Panc1 (cell line): ENCODE data around the gene TSKS. TPM values are rescaled to one million over a fixed set of nuclear protein-coding genes. Genes with fewer than 3 reads are reported as not detected.
A peak's percentile ranks its signal among the peaks of the same experiment; 100 is the strongest.

ENCODE experiments used
- ATAC-seq: fragments of 200-7000 bp; cut with Tn5 transposase; 2 replicates; pipeline ENCODE4 v1.9.1; 2020; ENCODE audit warnings: mild to moderate bottlenecking, moderate library complexity
- BruUV-seq: library from RNA; stranded (reverse); fragments of 400-500 nt; replicated peaks from 2 replicates; lab custom pipeline; 2021; lab: Mats Ljungman, UMichigan
- CTCF ChIA-PET: fragments of 300-600 bp; sonication (Branson Sonifier 250); formaldehyde crosslinking; loops from one replicate; lab custom pipeline; 2022; ENCODE audit warnings: antibody characterized with exemption; lab: Charles Lee
- POLR2A ChIA-PET: fragments of 300-600 bp; sonication (Branson Sonifier 250); formaldehyde crosslinking; loops from one replicate; lab custom pipeline; 2022; ENCODE audit warnings: antibody characterized with exemption; lab: Charles Lee
- DNase-seq: peaks from one replicate; pipeline ENCODE4 v3.0.0-alpha.2; 2010; ENCODE audit warnings: low read depth, low spot score
- H3K27ac ChIP-seq: 2 replicates; pipeline ENCODE4 v1.5.1; 2011; ENCODE audit warnings: mild to moderate bottlenecking, low read length, inconsistent platforms
- H3K27me3 ChIP-seq: fragments of 200-500 bp; sonication (Bioruptor generic); 2 replicates; pipeline ENCODE4 v1.6.0; 2014; ENCODE audit warnings: low read length, inconsistent platforms; ENCODE audit not compliant: control insufficient read depth, insufficient read depth
- H3K36me3 ChIP-seq: fragments of 200-500 bp; sonication (Bioruptor generic); 2 replicates; pipeline ENCODE4 v1.5.1; 2014; ENCODE audit warnings: inconsistent platforms, mild to moderate bottlenecking, low read length, moderate library complexity; ENCODE audit not compliant: control insufficient read depth, insufficient read depth
- H3K4me1 ChIP-seq: 2 replicates; pipeline ENCODE4 v1.5.1; 2011; ENCODE audit warnings: inconsistent platforms, mild to moderate bottlenecking, low read length, moderate library complexity; ENCODE audit not compliant: control insufficient read depth, insufficient read depth
- H3K4me3 ChIP-seq, 2 experiments: 2 replicates each; pipeline ENCODE4 v1.5.1; 2011 to 2012; ENCODE audit warnings: low read depth in 2 of 2, low read length in 2 of 2, mild to moderate bottlenecking in 2 of 2, inconsistent platforms in 1 of 2, moderate library complexity in 1 of 2
- H3K9me3 ChIP-seq: fragments of 200-500 bp; sonication (Bioruptor generic); 2 replicates; pipeline ENCODE4 v1.5.1; 2014; ENCODE audit warnings: low read depth, mild to moderate bottlenecking, inconsistent platforms, low read length, moderate library complexity; ENCODE audit not compliant: control insufficient read depth, insufficient read depth
- CTCF ChIP-seq: fragments of 450-650 bp; IDR thresholded peaks from 2 replicates; pipeline ENCODE4 v1.5.1; 2017; ENCODE audit warnings: mild to moderate bottlenecking
- POLR2AphosphoS5 ChIP-seq: IDR thresholded peaks from 2 replicates; pipeline ENCODE4 v1.6.1; 2012; ENCODE audit warnings: mild to moderate bottlenecking, low read depth, low read length, moderate library complexity
- REST ChIP-seq, 2 experiments: IDR thresholded peaks; 2 replicates each; pipeline ENCODE4 v1.6.1; 2011 to 2012; ENCODE audit warnings: low read depth in 2 of 2, control low read depth in 1 of 2, low read length in 1 of 2, mild to moderate bottlenecking in 1 of 2, moderate library complexity in 1 of 2; ENCODE audit not compliant: insufficient read depth in 1 of 2
- SIN3A ChIP-seq: IDR thresholded peaks from 2 replicates; pipeline ENCODE4 v1.6.1; 2012; ENCODE audit warnings: low read depth, mild to moderate bottlenecking, low read length, moderate library complexity, borderline replicate concordance; ENCODE audit not compliant: insufficient read depth
- TCF7L2 ChIP-seq: IDR thresholded peaks from 2 replicates; pipeline ENCODE4 v1.6.1; 2011; ENCODE audit warnings: mild to moderate bottlenecking, low read depth, low read length, inconsistent platforms
- in situ Hi-C: cut with HindIII; loops from 2 replicates; pipeline ENCODE4 v1.10.0; 2016; ENCODE audit warnings: low sequenced_read_pairs, low pct_unique_long_range_greater_than_20kb
- intact Hi-C: fragments of 100-400 bp; cut with micrococcal nuclease; formaldehyde crosslinking; loops from one replicate; pipeline ENCODE4 v1.10.0; 2022; ENCODE audit not compliant: unreplicated experiment
- total RNA-seq: library from RNA; stranded (reverse); gene quantifications from one replicate; pipeline ENCODE4 v1.2.1, GENCODE V29; 2021; ENCODE audit not compliant: unreplicated experiment

TSKS gene
- total RNA-seq, 1 experiment from 2014 or later: not detected

- in situ Hi-C loops (no loop called here), intact Hi-C loops (no loop called here)
These were observed 30.4 kb upstream of the TSKS start for GRCh38 chr19:49793561-49793840.

GRCh38 chr19:49792829-49793560, 29.9 kb upstream of the TSKS start:
- POLR2A ChIA-PET: no interaction called here

More at GRCh38 chr19:49793561-49793840, 30.4 kb upstream of the TSKS start:
- Histone ChIP-seq H3K27me3 (no peaks in the 10 kb centered on the region), H3K9me3 (no peaks in the 10 kb centered on the region), H3K4me1 (no peaks in the 10 kb centered on the region), H3K4me3 (no peak overlapping the region), H3K36me3 (no peaks in the 10 kb centered on the region; the same call in 1 of the 2 replicates), H3K27ac (no peak overlapping the region)
- CTCF ChIA-PET: interaction anchor here (0.6 kb wide), 1 partner anchor 18 kb away, joined by 6 read pairs; no protein-coding TSS in a partner anchor
- POLR2A ChIA-PET: no interaction called here
- ATAC-seq (peak; percentile 52; the same call in 1 of the 2 replicates), DNase-seq (no peak)
- TF ChIP-seq POLR2AphosphoS5 (no peak), SIN3A (no peak), TCF7L2 (no peak), CTCF (no peak), REST (IDR thresholded peaks at IDR 0.05; ENCODE audit: insufficient read depth in 1 of 2, low read depth in 2 of 2, low read length in 1 of 2) (no peak)
- BruUV-seq: no TSS peak

More at GRCh38 chr19:49792829-49793560, 29.9 kb upstream of the TSKS start:
- no peak overlapping the region for H3K4me3 ChIP-seq
- no peaks in the 10 kb centered on the region for H3K9me3 ChIP-seq
- intact Hi-C loops (no loop called here), in situ Hi-C loops (no loop called here)
- no TSS peak for BruUV-seq
- DNase-seq (no peak), ATAC-seq (no peak)
- no peaks in the 10 kb centered on the region; the same call in 1 of the 2 replicates for H3K36me3 ChIP-seq
- H3K27me3 ChIP-seq: no peaks in the 10 kb centered on the region
- no peak overlapping the region for H3K27ac ChIP-seq
- no peaks in the 10 kb centered on the region for H3K4me1 ChIP-seq
- CTCF ChIA-PET: interaction anchor here (0.6 kb wide), 1 partner anchor 18 kb away, joined by 6 read pairs; no protein-coding TSS in a partner anchor
- TF ChIP-seq REST (IDR thresholded peaks at IDR 0.05; ENCODE audit: insufficient read depth in 1 of 2, low read depth in 2 of 2, low read length in 1 of 2) (no peak), SIN3A (no peak), CTCF (no peak), POLR2AphosphoS5 (no peak), TCF7L2 (no peak)
